HG02943 (cell line): ENCODE measurements around the gene SLAIN1.

Experiments
- ATAC-seq: cut with Tn5 transposase; IDR thresholded peaks from one replicate; pipeline ENCODE4 v1.9.1; 2021; ENCODE audit warnings: mild to moderate bottlenecking, low read depth, moderate library complexity; ENCODE audit not compliant: unreplicated experiment

The SLAIN1 gene

DNA sequence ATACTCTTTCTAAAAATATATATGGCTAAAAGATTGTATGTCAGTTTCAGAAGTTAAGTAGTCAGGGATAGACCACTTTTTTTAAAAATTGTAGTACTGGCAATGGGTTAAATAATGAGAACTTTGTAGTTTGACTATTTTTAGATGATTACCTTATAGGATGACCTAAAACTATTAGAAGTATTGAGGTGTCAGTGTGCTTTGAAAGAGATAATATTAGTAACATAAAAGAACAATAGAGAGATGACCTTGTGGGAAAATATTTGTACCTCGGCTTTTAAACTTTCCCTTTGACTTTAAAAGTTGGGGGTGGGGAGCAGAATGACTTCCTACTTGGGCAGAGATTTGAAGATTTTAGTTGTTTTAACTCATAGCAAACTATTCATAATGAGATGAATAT, 48.3 kb downstream of the SLAIN1 start:
- ATAC-seq = no peak

DNA sequence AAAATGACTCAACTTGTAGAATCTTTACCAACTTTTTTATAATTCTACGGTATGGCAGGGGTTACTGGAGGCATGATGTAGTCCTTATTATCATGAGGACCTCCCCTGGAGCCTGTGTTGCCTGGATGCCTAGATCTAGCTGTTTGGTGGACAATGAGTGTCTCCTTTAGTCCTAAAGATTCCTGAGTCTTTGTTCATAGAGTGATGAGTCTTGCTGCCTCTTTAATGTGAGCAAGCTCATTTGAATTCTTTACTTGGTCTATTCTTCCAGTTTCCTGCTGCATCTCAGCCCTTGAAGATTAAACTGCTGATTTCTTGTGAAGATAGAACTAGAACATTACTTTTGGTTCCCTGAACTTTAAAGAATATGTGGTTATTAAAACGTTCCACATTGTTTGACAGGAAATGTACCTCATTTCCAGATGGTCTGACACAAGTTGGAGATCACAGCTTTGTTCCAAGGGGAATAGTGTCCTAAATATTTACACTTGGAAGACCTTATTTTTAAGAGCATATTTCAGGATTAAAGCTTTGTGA, 51.9 kb downstream of the SLAIN1 start:
- no peak for ATAC-seq

DNA sequence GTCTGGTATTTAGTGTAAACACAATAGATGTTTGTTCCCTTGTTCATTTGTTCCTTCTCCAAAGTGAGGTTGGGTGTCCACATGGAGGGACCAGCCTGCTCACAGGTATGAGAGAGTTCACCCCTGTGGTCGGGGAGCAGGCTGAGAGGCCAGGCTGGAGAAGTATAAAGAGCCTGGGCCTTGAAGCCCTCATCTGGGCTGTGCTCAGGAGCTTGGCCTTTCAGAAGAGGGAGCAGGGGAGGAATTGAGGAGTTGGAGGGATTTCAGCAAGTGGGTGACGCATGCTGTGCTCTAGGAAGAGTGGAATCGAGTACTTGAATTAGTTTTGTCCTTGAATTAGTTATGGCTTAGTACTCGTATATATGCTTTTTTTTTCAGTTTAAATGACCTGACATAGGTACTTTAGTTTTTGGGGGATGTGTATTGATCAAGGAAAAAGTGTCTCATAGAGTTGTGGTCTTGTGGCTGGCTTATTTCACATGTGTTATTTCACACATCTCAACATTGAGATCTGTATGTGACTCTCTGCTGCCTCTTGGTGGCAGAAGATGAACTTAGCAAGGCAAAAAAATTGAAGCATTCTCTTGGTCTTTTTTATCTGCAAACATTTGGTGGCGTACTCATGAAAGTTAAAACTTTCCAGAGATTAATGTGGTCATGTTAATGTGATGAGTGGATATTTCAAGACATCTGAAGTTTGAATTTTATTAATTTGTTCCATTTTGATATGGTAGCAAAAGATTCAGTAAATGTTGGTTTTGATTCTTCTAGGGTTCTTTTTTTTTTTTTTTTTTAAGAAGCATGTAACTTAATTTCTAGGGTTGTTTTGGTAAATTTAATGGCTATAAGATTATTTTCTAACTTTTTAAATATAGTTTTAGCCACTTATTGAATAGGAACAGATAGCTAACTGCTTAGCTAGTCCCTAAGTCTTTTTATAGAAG, 54.3 kb downstream of the SLAIN1 start:
- ATAC-seq = peak; percentile 79

GRCh38 chr13:77752512-77753069, 55.1 kb downstream of the SLAIN1 start:
- no peak for ATAC-seq

- no peak for ATAC-seq
These were observed 63.4 kb downstream of the SLAIN1 start for GRCh38 chr13:77760893-77761292.

GRCh38 chr13:77767413-77767812, 69.9 kb downstream of the SLAIN1 start:
- no peak for ATAC-seq

DNA sequence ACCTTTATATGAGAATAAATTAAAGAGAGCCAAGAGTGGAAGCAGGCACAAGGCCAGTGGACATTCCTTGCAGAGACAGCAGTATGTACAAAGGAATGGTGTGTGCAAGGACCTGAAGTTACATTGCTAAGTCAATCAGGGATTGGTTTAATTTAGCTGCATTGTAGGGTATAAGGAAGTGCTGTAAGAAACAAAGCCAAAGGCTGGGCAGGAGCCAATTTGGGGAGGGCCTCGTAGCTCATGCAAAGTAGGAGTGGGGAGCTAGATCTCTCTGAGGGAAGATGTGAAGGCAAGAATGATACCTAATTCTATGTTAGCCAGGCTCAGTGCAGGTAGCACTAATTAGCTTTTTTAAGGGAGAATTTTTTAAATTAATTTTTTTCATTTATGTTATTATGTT, 76.7 kb downstream of the SLAIN1 start:
- ATAC-seq = no peak

GRCh38 chr13:77776704-77777103, 79.2 kb downstream of the SLAIN1 start:
- no peak for ATAC-seq

- peak; percentile 81 for ATAC-seq
These were observed 82.2 kb downstream of the SLAIN1 start for GRCh38 chr13:77779552-77780272.

- no peak for ATAC-seq
These were observed 84.3 kb downstream of the SLAIN1 start for GRCh38 chr13:77781808-77782207.

DNA sequence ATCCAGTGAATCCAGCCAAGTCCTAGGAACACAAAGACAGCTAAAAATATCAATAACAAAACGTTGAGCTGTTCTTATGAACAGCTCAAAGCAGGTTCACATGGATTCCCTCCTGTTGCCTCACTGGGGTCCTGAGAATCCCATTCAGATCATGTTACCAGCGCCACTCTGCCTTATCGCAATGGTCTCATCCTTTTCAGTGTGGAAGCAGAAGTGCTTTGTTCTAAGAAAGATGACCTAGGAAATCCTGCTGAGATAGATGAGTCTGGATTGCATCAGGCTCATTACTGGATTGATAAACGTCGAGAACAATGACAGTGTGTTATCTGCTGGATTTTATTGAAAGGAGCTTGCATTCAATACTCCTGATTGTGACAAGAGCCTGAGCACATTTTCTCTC, 87.0 kb downstream of the SLAIN1 start:
- no peak for ATAC-seq

- ATAC-seq = no peak
These were observed 89.3 kb downstream of the SLAIN1 start for GRCh38 chr13:77786695-77787287.

GRCh38 chr13:77789376-77789775, 91.9 kb downstream of the SLAIN1 start:
- no peak for ATAC-seq

- no peak for ATAC-seq
These were observed 102.7 kb downstream of the SLAIN1 start for GRCh38 chr13:77800219-77800618.

DNA sequence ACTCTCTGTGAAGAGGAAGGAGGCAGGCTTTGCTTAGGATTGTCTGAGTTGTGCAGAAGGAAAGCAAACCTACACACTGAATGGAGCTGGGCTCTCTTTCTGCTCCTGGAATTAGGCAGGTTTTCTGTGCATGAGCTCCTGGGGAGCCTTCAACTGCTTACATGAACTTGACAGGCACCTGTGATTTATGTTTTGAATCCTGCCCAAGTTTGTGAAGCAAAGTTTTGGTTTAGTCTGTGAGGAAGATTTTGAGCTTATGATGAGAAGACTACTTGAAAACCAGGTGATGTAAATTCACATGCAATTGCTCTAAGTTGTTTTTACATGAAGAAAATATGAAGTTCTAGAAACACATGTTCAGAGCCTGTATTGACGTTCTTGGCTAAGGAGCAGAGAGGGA, 109.0 kb downstream of the SLAIN1 start:
- ATAC-seq = no peak

GRCh38 chr13:77807431-77808135, 110.1 kb downstream of the SLAIN1 start:
- no peak for ATAC-seq

DNA sequence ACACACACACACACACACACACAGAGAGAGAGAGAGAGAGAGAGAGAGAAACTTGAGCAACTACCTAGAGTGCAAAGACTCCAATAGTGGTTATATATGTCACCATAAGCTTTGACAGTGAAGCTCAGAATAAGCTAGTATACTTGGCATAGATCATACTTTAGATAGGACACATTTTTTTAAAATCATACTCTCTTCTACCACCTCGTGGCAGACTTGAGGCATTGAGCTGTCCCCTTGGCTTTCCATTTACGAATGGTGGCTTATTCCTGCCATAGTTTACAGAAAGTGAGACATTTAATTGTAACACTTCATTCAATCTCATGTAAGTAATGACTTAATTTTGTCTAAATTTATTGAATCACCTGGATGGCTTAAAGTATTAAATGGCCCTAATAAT, 112.9 kb downstream of the SLAIN1 start:
- peak; percentile 84 for ATAC-seq

GRCh38 chr13:77810878-77811277, 113.4 kb downstream of the SLAIN1 start:
- no peak for ATAC-seq

DNA sequence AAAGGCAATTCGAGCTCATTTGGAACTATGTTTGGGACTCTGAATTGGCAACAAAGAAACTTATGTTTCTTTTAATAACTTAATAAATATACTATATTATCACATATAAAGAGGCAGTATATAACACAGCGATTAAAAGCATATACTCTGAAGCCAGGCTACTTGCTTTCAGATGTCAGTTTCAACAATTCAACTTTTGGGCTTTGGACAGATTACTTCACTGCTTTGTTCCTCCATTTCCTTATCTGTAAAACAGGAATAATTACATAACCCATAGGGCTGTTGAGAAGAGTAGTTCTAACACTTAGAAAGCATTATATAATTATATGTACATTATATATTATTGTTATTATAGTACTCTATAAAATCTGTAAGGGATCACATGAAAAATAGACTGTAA, 113.9 kb downstream of the SLAIN1 start:
- no peak for ATAC-seq

DNA sequence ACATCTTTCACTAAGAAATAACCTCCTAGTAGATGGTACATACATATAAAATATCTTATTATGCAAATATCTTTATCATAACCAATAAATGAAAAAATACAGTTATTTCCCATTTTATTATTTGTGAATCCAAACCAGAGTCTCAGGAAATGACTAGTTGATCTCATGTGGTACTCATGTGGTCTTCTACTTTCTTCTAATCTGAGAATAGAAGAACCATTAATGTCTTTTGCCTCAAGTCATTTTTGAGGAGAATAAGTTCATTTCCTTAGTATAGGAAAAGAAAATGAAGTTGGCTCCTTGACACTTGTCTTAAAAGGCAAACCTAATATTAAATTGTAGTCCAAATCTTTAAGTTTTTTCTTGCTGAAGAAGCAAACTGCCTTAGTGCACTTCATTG, 114.5 kb downstream of the SLAIN1 start:
- no peak for ATAC-seq
